ENCODE data around the gene EGF. TPM values are rescaled to one million over a fixed set of nuclear protein-coding genes. Genes with fewer than 3 reads are reported as not detected.

EGF gene
- total RNA-seq, 1 experiment from 2014 or later: 1.5 TPM

- no peak overlapping the region for H3K4ac ChIP-seq (ENCODE audit: low read depth, low read length)
- H2BK20ac ChIP-seq (ENCODE audit: low read depth, low read length, poor library complexity, severe bottlenecking): no peak overlapping the region
- H2BK15ac ChIP-seq (ENCODE audit: low read depth, low read length): no peak overlapping the region
- no peak overlapping the region for H3K4me2 ChIP-seq (ENCODE audit: insufficient read depth, insufficient read length, low read length)
- no peak for TF ChIP-seq CTCF (conservative IDR thresholded peaks at IDR 0.05)
- H4K8ac ChIP-seq (replicated peaks; ENCODE audit: insufficient read length, low read depth, low read length): no peak overlapping the region
- no peak overlapping the region for H2BK120ac ChIP-seq (ENCODE audit: low read depth, low read length, poor library complexity, severe bottlenecking)
- no peaks in the 10 kb centered on the region for H3K79me2 ChIP-seq (ENCODE audit: insufficient read depth, low read length)
- H3K79me1 ChIP-seq (ENCODE audit: insufficient read depth, low read depth, low read length, poor library complexity, severe bottlenecking): no peaks in the 10 kb centered on the region
- no peak for DNase-seq
- no peak overlapping the region for H3T11ph ChIP-seq (ENCODE audit: low read length)
- H3K56ac ChIP-seq (ENCODE audit: insufficient read length, low read depth, low read length): no peak overlapping the region
- H2AFZ ChIP-seq (ENCODE audit: low read length): no peak overlapping the region
- Mint-ChIP-seq H3K36me3 (ENCODE audit: insufficient read depth in 1 of 3, low read depth in 3 of 3) (peaks cover 0 to 5% (median 0%) of the 10 kb centered on the region in 3 experiments; a peak in 2 of 7 replicates), H3K4me1 (no peaks in the 10 kb centered on the region), H3K27me3 (ENCODE audit: low read depth) (no peaks in the 10 kb centered on the region; the same call in 1 of the 2 replicates), H3K27ac (no peak overlapping the region), H3K9me3 (peaks cover 0 to 3% of the 10 kb centered on the region in 2 experiments; a peak in 2 of 5 replicates), H3K4me3 (no peak overlapping the region)
- no peaks in the 10 kb centered on the region for H3K27me3 ChIP-seq (ENCODE audit: insufficient read depth, low read length)
- no peaks in the 10 kb centered on the region for H3K4me1 ChIP-seq (ENCODE audit: insufficient read depth, low read length)
- no peak overlapping the region for H3K18ac ChIP-seq (ENCODE audit: insufficient read length, low read depth, low read length)
- H2BK5ac ChIP-seq (ENCODE audit: insufficient read length, low read length): no peak overlapping the region
- no peak overlapping the region for H4K5ac ChIP-seq (ENCODE audit: insufficient read length, low read depth, low read length)
- H3K9me3 ChIP-seq (ENCODE audit: control insufficient read depth, low read depth, low read length): no peaks in the 10 kb centered on the region
- no peaks in the 10 kb centered on the region for H3K23me2 ChIP-seq (ENCODE audit: insufficient read length, low read depth, low read length, poor library complexity, severe bottlenecking)
- H3K23ac ChIP-seq (ENCODE audit: insufficient read length, low read depth, low read length): no peak overlapping the region
- H4K91ac ChIP-seq (ENCODE audit: insufficient read length, low read depth, low read length): no peak overlapping the region
- no peaks in the 10 kb centered on the region for H4K20me1 ChIP-seq (ENCODE audit: control insufficient read depth, insufficient read depth, insufficient read length)
- H3K27ac ChIP-seq (ENCODE audit: insufficient read length, low read depth, low read length): no peak overlapping the region
- no peak overlapping the region for H3K9ac ChIP-seq (ENCODE audit: extremely low read depth, insufficient read length, low read length)
- no CpG with 5 or more reads among the region's 2 CpGs for WGBS (ENCODE audit: extremely low coverage, insufficient read length, low lambda C conversion rate)
- H2BK12ac ChIP-seq (ENCODE audit: insufficient read length, low read depth, low read length): no peak overlapping the region
- no peak overlapping the region for H3K14ac ChIP-seq (ENCODE audit: insufficient read depth, low read length)
- no peak overlapping the region for H2AK5ac ChIP-seq (ENCODE audit: insufficient read length, low read length)
Measured at GRCh38 chr4:109872065-109872464, 40.6 kb upstream of the EGF start.
